ENCODE results near the gene SH2D2A.

The SH2D2A gene

DNA sequence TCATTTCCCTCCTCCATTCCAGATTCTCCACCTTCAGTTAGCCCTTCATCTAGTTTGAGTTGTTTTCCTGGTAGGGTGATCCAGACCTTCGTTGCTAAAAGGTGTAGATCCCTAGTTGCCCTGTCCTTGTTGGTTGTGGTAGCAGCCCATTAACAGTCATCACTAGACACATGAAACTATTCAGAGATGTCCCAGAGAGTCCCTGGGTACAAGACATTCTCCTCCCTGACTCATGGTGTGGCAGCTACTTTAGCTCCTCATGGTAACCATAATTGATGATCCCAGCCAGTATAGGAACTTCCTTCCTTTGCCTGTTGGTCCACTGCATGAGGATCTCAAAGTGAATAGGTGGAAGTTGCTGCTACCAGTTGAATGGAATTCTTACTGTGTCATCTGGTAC, 6.0 kb upstream of the SH2D2A start:
- no peak for DNase-seq

GRCh38 chr1:156821801-156822200, 5.2 kb upstream of the SH2D2A start:
- no peak for DNase-seq

DNA sequence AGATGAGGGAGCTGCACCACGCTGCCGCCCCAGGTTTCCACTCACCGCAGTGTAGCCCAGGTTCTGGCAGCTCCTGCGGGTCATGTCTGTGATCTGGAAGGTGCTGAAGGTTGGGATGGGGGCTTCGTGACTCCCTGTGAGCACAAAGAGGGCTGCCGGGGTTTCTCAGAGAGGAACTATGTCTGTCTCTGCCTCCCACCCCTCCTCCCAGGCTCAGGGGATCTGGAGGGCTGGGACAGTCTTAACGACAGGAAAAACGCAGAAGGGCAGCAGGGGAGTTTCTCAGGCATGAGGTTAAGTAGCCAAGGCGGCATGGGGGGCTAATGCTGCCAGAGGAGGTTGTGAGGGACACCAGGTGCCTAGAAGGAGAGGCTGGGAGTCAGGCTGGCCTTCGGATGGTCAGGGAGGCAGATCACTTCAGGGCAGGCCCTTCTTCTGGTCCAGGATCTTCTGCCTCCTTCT, 656 bp downstream of the SH2D2A start:
- DNase-seq = no peak

DNA sequence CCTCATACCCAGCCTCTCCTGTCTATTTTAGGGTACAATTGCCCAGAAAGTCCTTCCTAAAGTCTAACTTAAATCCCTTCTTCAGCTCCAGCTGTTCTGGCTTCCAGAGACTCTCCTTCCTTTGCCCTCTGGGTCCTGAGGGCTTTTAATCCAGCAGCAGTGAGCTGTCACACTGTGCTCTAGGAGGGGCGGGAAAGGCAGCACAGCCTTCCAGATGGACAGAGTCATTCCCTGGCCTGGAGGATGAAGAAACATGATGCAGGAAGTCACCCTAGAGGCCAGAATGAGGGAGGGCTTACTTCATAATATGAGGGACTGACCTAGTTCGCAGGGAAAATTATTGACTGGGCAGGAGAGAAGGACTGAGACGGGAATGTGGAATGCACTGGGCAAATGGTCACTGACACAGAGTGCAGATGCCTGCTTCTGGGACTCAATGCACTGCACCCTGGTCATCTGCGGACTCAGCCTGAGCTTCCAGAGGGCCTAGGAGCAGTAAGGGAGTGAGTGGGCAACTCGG, 1.3 kb downstream of the SH2D2A start:
- peak; percentile 38 for DNase-seq

GRCh38 chr1:156814571-156815260, 1.9 kb downstream of the SH2D2A start:
- peak; percentile 27 for DNase-seq

DNA sequence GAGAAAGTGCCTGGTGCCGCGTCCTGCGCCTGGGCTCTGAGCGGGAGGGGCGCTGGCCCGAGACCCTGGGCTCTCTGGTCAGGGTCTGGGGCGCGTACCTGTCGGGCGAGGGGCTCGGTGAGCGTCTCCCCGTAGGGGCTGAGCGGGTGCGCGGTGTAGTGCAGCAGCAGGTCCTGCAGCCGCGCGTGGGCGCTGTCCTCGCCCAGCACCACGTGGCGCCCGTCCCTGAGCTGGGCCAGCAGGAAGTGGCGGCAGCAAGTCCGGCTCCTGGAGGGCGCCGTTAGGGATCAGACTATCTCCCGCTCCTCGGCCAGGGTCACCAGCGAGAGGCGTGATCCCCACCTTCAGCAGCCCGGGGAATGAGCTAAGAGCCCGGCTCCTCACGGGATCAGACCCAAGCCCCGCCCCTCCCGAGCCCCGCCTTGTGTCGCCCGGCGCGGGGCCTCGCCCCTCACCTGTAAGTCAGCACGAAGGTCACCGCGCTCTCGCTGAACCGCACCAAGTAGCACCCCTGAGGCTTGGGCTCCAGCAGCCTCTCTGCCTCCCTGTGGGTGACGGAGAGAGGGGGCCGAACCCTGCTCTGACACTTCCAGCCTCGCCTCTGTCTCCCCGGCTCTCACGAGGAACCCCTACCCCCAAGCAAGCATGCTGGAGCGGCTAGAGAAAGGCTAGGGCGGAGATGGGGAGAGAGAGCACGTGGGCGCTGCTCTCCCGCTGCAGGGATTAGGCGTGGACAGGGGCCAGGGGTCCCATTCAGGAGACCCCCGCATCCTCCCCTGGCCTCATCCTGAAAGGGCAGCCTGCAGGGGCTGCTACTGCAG, 2.7 kb downstream of the SH2D2A start:
- DNase-seq = peak; percentile 89

- DNase-seq = peak; percentile 48
Observed at GRCh38 chr1:156813298-156813697, 3.4 kb downstream of the SH2D2A start.

- DNase-seq = no peak
Observed at GRCh38 chr1:156812293-156812990, 4.2 kb downstream of the SH2D2A start.

DNA sequence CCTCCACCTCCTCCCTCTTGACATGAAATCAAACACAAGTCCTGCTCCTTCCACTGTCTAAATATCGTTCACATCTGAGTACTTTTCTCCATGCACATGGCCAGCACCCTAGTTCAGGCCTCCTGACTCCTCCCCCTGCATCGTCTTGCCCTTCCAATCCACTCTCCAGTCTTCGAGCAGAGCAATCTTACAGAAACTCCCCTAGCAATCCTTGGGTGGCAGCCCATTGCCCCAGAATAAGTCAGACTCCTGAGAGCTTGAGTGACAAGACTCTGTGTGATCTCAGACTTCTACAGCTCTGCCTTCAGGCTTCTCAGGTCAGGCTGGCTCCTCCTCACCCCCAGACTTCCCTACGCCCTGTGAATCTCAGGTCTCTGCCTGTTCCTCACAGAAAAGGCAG, 5.5 kb downstream of the SH2D2A start:
- DNase-seq = no peak

GRCh38 chr1:156809711-156810366, 6.8 kb downstream of the SH2D2A start:
- DNase-seq = no peak

- no peak for DNase-seq
Observed at GRCh38 chr1:156809281-156809680, 7.4 kb downstream of the SH2D2A start.

DNA sequence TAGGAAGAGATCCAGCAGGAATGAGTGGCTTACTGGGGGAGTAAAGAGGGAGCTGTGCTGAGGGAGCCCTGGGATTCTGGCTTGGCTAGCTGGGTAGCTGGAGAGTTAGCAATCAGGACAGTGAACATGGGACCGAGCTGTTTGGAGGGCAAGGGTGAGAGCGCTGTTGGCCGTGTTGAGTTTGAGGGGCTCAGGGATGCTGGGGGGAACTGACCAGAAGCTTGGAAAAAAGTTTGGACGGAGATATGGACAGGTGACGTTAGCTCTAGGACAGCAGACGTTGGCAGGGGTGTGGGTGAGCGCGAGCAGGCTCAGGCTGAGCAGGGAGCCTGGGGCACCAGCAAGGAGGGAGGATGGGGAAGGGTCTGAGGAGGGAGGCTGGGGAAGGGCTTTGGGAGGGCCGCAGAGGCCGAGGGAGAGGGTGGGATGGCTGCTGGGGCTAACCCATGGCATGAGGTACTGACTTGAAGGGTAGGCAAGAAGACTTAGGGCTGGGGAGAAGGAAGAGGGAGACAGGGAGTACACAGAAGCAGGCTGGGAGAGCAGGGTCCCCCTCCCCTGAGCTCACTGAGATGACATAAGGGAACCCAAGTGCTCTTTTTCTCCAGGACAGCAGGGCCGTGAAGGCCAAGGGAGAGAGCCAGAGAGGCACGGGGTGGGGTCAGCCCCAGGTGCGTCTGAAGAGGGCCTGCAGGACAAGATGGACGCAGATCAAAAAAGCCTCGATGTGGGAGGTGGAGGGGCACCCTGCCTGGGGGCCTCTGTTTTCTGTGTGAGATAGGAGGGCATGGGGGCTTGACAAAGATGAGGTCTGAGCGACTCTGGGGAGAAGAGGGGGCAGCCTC, 8.2 kb downstream of the SH2D2A start:
- no peak for DNase-seq

GRCh38 chr1:156807627-156808026, 9.0 kb downstream of the SH2D2A start:
- DNase-seq = no peak

DNA sequence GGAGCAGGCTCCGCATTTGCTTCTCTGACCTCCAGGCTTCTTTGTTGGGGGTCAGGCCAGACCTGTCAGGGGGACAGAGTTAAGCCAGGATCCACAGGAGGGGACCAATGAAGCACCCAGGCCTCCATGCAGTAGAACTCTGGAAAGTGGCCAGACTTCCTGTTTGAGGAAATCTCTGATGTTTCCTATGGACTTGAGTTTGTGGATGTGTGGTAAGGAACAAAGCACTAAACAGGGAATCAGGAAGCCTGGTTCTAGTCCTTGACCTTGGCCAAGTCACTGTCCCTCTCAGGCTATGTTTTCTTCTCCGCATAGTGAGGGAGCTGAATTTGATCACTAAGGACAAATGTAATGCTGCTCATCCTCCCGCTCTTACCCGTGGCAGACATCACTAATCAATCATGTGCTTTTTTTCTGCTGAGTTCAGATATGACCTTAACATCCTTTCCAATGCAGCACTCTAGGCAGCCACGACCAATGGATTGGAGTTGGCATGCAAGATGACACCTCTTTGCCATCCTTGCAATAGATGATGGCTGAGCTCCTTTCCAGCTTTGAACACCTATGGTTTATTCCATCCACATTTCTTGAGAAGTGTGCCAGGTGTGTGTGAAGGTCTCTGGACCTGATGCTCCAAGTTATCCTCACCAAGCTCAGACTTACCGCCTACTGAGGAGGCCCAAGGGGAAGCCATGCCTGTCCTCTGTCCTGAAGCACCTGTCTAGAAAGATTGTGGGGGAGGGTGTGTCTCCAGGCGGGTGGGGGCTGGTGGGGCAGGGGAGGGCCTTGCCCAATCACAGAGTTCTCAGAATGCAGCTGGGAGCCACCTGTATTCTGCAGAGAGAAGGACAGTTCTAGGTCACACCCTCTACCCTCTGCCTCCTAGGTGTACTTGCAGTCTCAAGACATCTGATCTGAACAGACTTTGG, 9.9 kb downstream of the SH2D2A start:
- no peak for DNase-seq

DNA sequence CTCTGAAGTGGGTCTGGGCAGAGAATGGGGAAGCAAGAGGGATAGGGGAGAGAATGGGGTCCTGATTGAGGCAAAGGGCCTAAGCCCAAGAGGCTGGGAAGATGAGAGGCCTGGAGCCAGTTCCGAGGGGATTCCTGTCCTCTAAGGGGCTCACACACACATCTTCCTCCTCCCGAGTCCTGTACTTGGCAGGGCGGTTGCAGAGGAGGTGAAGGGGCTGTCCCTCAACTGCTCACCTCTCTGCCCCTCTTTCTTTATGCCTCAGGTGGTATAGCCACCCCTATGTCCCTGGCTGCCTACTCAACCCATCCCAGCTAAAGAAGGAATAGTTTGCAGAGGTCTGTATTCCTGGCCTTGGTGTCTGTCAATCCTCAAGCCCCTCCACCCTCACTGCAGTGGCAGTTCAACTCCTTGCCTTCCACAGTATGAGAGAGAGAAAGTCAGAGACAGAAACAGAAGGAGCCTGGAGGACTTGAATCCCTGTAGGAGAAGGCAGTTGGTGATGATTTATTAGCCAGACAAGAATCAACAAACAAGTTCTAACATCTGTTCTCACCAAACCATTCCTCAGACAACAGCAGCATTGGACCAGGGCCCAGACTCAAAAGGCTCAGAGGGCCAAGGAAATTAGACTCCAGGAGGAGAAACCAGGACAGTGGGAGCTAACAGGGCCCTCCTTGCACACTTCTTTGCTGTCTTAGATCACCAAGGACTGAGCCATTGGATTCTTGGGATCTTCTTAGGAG, 10.7 kb downstream of the SH2D2A start:
- DNase-seq = no peak

DNA sequence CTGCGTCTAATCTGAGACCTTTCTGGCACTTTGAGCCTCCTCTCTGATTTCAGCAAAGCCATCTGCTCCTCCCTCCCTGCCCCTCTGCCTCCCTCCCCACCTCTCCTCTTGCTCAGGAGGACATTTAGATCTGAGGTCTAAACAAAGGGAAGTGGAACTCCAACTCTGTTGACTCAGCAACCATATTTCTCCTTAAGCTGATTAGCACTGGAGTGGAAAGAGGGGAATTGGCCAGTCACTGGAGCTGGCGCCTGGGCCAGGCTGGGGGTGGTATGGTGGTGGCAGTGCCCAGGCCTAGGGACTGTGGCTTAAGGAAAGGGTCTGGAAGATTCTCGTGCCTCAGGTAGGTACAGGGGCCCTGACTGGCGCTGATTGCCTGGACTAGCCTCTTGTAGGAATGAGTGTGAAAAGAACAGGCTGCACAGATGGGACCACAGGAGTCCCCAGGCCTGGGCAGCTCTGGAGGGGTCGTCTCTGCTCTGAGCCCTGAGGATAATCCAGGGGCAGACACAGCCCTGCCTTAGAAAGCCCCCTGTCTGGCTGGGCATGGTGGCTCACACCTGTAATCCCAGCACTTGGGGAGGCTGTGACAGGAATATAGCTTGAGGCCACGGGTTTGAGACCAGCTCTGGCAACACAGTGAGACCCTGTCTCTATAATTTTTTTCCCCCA, 11.9 kb downstream of the SH2D2A start:
- DNase-seq = peak; percentile 28

- no peak for DNase-seq
Observed at GRCh38 chr1:156804026-156804425, 12.6 kb downstream of the SH2D2A start.

DNA sequence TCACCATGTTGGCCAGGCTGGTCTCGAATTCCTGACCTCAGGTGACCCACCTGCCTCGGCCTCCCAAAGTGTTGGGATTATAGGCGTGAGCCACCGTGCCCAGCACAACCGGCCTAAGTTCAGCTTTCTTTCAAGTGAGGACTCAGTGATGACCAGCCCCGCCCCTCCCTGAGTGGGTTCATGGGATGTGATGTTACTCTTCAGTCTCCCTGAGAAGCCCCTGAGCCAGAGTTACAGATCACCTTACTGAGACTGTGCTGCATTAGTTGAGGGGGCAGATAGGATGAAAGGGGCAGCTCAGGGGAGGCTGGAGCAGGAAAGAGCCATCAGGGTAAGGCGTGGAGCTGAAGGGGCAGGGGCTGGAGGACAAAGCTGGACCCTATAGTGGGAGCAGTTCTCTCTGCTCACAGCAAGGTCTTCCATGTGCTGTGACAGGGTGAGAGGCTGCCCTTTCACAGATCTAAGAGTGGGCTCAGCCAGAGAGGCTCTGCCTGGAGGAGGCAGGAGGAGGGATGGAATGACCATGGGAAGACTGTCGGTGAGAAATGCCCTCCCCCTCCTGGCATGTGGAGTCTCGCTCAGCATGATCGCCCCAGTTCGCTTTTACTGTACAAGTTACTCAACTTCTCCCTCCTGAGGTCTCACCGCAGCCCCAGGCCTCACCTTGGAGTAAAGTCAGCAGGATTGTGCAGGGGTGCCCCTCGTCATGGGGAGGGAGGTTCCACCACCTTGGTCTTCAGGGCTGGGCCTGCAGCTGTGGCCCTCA, 13.4 kb downstream of the SH2D2A start:
- DNase-seq = no peak
